Measurements from ENCODE around the gene SAMMSON. TPM values are rescaled to one million over a fixed set of nuclear protein-coding genes. Genes with fewer than 3 reads are reported as not detected.

SAMMSON gene
- polyA plus RNA-seq, 1 donor (not counting 4 experiments of a cell fraction or from before 2014, with no cell fraction given): not detected

- H3K4me2 ChIP-seq (ENCODE audit: control insufficient read depth, extremely low read depth, insufficient read depth, low read depth, low read length): no peak overlapping the region
- H3K9me1 ChIP-seq (ENCODE audit: control insufficient read depth, extremely low read depth, insufficient read depth, low read length): no peaks in the 10 kb centered on the region
- DNase-seq (ENCODE audit: low read depth, low spot score) (no peak), FAIRE-seq (no peak)
- TF ChIP-seq CTCF (optimal IDR thresholded peaks at IDR 0.05 in 1 of 3, IDR thresholded peaks at IDR 0.05 in 1 of 3, conservative IDR thresholded peaks at IDR 0.05 in 1 of 3; ENCODE audit: extremely low read depth in 1 of 3, insufficient read depth in 2 of 3, low read length in 3 of 3): no peak
- TF ChIP-seq EZH2 (IDR thresholded peaks at IDR 0.05; ENCODE audit: low read length): no peak
- H3K36me3 ChIP-seq (ENCODE audit: control insufficient read depth in 2 of 2, extremely low read depth in 1 of 2, insufficient read depth in 2 of 2, low read length in 2 of 2): no peaks in the 10 kb centered on the region
- no peak overlapping the region for H3K27ac ChIP-seq (ENCODE audit: control insufficient read depth, insufficient read depth, low read length)
- dilution Hi-C loops (cut with MboI; ENCODE audit: extremely low pct_ligation_motif_present, low sequenced_read_pairs): no loop called here
- H3K4me1 ChIP-seq (ENCODE audit: control insufficient read depth, extremely low read depth, insufficient read depth, low read length): no peaks in the 10 kb centered on the region
- peaks cover 3% of the 10 kb centered on the region for H3K27me3 ChIP-seq (ENCODE audit: control insufficient read depth, extremely low read depth, insufficient read depth, low read length)
- no peak overlapping the region for H3K9ac ChIP-seq (ENCODE audit: control insufficient read depth, extremely low read depth, insufficient read depth, low read length)
- no peaks in the 10 kb centered on the region for H3K79me2 ChIP-seq (ENCODE audit: control insufficient read depth, insufficient read depth, low read length)
- no peaks in the 10 kb centered on the region for H3K9me3 ChIP-seq (ENCODE audit: control insufficient read depth, low read depth, low read length)
- H4K20me1 ChIP-seq (ENCODE audit: control insufficient read depth, extremely low read depth, insufficient read depth, low read length): no peaks in the 10 kb centered on the region
- H3K4me3 ChIP-seq (ENCODE audit: control insufficient read depth in 2 of 3, extremely low read depth in 1 of 3, insufficient read depth in 2 of 3, low read depth in 1 of 3, low read length in 3 of 3): no peak overlapping the region
- H2AFZ ChIP-seq (ENCODE audit: control insufficient read depth, low read length): no peak overlapping the region
Measured at GRCh38 chr3:70076396-70076795, 76.9 kb downstream of the SAMMSON start.

GRCh38 chr3:70078778-70079177 lies 79.2 kb downstream of the SAMMSON start:
- Histone ChIP-seq H3K9ac (ENCODE audit: control insufficient read depth, extremely low read depth, insufficient read depth, low read length) (no peak overlapping the region), H3K4me1 (ENCODE audit: control insufficient read depth, extremely low read depth, insufficient read depth, low read length) (no peaks in the 10 kb centered on the region), H3K4me2 (ENCODE audit: control insufficient read depth, extremely low read depth, insufficient read depth, low read depth, low read length) (no peak overlapping the region), H4K20me1 (ENCODE audit: control insufficient read depth, extremely low read depth, insufficient read depth, low read length) (no peaks in the 10 kb centered on the region), H3K27ac (ENCODE audit: control insufficient read depth, insufficient read depth, low read length) (no peak overlapping the region), H3K27me3 (ENCODE audit: control insufficient read depth, extremely low read depth, insufficient read depth, low read length) (peaks cover 3% of the 10 kb centered on the region), H3K36me3 (ENCODE audit: control insufficient read depth in 2 of 2, extremely low read depth in 1 of 2, insufficient read depth in 2 of 2, low read length in 2 of 2) (no peaks in the 10 kb centered on the region), H3K9me3 (ENCODE audit: control insufficient read depth, low read depth, low read length) (no peaks in the 10 kb centered on the region), H3K4me3 (ENCODE audit: control insufficient read depth in 2 of 3, extremely low read depth in 1 of 3, insufficient read depth in 2 of 3, low read depth in 1 of 3, low read length in 3 of 3) (no peak overlapping the region), H3K79me2 (ENCODE audit: control insufficient read depth, insufficient read depth, low read length) (no peaks in the 10 kb centered on the region), H2AFZ (ENCODE audit: control insufficient read depth, low read length) (no peak overlapping the region), H3K9me1 (ENCODE audit: control insufficient read depth, extremely low read depth, insufficient read depth, low read length) (no peaks in the 10 kb centered on the region)
- TF ChIP-seq CTCF (optimal IDR thresholded peaks at IDR 0.05 in 1 of 3, IDR thresholded peaks at IDR 0.05 in 1 of 3, conservative IDR thresholded peaks at IDR 0.05 in 1 of 3; ENCODE audit: extremely low read depth in 1 of 3, insufficient read depth in 2 of 3, low read length in 3 of 3): no peak
- TF ChIP-seq EZH2 (IDR thresholded peaks at IDR 0.05; ENCODE audit: low read length): no peak
- no peak for FAIRE-seq
- no peak for DNase-seq (ENCODE audit: low read depth, low spot score)
- dilution Hi-C loops (cut with MboI; ENCODE audit: extremely low pct_ligation_motif_present, low sequenced_read_pairs): no loop called here

Measured in keratinocyte (primary cell).